Measurements from ENCODE around the gene TUBB4B. TPM values are rescaled to one million over a fixed set of nuclear protein-coding genes. Genes with fewer than 3 reads are reported as not detected.
A peak's percentile ranks its signal among the peaks of the same experiment; 100 is the strongest.

TUBB4B gene
- total RNA-seq, 1 experiment from 2014 or later, result 714 TPM

DNA sequence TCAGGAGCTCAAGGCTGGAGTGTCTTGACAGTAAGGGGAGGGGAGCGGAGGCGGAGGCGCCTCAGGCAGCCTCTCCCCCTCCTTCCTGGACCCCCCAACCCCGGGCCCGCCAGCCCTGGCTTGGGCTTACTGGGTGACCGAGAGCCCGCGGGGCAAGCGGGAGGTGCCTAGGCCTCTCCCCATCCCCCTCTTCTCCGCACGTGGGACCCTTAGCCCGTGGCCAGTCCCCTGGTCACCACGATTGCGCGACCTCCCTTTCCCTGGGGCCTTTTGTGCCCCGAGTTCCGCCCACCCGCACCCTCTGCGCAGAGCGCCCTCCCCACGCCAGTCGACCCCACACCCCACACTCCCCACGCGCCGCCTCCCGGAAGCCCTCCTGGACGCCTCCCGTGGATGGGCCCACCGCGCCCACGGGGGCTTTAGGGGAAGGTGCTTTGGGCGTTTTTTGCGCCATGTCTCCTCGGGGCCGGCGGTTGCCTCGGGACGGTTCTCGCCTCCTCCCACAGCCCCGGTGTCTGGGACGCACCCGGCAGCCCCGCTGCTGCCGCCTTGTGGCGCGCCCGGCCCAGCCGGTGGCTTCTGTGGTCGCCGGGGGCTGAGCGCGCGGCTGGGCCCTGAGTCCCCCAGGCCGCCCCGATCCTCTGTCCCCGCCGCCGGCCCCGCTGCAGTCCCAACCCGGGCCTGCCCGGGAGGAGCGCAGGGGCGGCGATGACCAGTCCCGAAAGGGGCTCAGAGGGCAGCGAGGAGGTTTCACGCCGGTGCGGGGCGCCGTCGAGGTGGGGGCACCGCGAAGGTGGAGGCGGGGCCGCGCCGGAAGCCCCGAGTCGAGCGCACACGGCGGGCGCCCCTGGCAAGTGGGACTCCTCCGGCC lies 39.6 kb downstream of the TUBB4B start:
- CTCF ChIA-PET, result interaction anchor here (0.6 kb wide), 1 partner anchor 246 kb away, joined by 4 read pairs; no protein-coding TSS in a partner anchor
- Histone ChIP-seq H3K9me3 (ENCODE audit: low read depth, low read length, poor library complexity, severe bottlenecking) (no peaks in the 10 kb centered on the region), H3K4me1 (ENCODE audit: insufficient read depth, low read length, poor library complexity, severe bottlenecking) (peaks cover 23% of the 10 kb centered on the region), H3K36me3 (ENCODE audit: insufficient read depth, low read length, poor library complexity, severe bottlenecking) (no peaks in the 10 kb centered on the region), H3K27me3 (replicated peaks; ENCODE audit: insufficient read depth, low read depth, low read length, poor library complexity) (no peaks in the 10 kb centered on the region), H3K27ac (ENCODE audit: low read depth, low read length, poor library complexity, severe bottlenecking) (no peak overlapping the region), H3K4me3 (ENCODE audit: low read depth, low read length, poor library complexity, severe bottlenecking) (peak overlapping the region; percentile 41)
- no peak for TF ChIP-seq EZH2 (IDR thresholded peaks at IDR 0.05; ENCODE audit: borderline replicate concordance, low read depth, low read length, poor library complexity, severe bottlenecking)
- TF ChIP-seq, protein P1, sequence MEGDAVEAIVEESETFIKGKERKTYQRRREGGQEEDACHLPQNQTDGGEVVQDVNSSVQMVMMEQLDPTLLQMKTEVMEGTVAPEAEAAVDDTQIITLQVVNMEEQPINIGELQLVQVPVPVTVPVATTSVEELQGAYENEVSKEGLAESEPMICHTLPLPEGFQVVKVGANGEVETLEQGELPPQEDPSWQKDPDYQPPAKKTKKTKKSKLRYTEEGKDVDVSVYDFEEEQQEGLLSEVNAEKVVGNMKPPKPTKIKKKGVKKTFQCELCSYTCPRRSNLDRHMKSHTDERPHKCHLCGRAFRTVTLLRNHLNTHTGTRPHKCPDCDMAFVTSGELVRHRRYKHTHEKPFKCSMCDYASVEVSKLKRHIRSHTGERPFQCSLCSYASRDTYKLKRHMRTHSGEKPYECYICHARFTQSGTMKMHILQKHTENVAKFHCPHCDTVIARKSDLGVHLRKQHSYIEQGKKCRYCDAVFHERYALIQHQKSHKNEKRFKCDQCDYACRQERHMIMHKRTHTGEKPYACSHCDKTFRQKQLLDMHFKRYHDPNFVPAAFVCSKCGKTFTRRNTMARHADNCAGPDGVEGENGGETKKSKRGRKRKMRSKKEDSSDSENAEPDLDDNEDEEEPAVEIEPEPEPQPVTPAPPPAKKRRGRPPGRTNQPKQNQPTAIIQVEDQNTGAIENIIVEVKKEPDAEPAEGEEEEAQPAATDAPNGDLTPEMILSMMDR (conservative IDR thresholded peaks at IDR 0.05; ENCODE audit: low read depth, low read length), result peak; percentile 68
- POLR2A ChIA-PET (ENCODE audit: low non-redundant PET), result interaction anchor here (0.6 kb wide), 1 partner anchor 63 kb away, joined by 13 read pairs; no protein-coding TSS in a partner anchor
- DNase-seq (ENCODE audit: low spot score), result peak; percentile 71
- intact Hi-C loops (cut with micrococcal nuclease; ENCODE audit: unreplicated experiment), result no loop called here
- BruUV-seq (replicated peaks), result no TSS peak

DNA sequence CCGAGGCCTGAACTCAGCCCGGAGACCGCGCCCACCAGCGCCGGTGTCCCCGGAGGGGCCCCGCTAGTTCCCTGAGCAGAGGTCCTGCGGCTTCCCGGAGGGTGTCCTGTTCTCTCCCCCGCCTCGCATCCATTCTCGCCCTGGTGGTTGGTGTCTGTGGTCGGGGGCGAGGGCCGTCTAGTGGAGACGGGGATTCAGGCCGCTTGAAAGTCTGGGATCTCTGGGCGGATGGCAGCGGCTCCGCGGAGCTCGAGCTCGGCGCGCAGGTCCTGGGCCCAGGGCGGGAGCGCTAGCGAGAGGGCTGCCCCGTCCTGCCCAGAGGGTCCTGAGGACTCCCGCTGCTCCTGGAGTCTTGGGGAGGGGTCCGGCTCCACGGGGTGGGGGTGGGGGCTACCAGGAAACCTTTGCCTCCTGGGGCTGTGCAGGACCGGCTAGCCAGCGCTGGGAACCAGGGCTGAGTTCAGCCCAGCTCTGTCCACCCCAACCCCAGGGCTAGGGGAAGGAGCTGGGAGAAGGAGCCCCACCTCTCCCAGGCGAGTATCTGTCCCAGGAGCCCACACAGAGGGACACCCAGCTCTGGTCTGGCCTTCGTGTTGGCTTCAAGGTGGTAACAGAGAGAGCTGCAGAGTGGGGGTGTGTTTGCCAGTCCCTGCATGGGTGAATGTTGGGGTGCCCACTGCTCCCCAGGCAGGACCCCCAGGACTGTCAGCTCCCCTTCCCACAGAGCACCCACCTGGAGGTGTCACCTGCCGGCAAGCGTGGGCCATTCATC lies 40.4 kb downstream of the TUBB4B start:
- intact Hi-C loops (cut with micrococcal nuclease; ENCODE audit: unreplicated experiment), result no loop called here
- Histone ChIP-seq H3K4me1 (ENCODE audit: insufficient read depth, low read length, poor library complexity, severe bottlenecking) (peaks cover 20% of the 10 kb centered on the region), H3K27me3 (replicated peaks; ENCODE audit: insufficient read depth, low read depth, low read length, poor library complexity) (no peaks in the 10 kb centered on the region), H3K4me3 (ENCODE audit: low read depth, low read length, poor library complexity, severe bottlenecking) (peak overlapping the region; percentile 41), H3K27ac (ENCODE audit: low read depth, low read length, poor library complexity, severe bottlenecking) (no peak overlapping the region), H3K9me3 (ENCODE audit: low read depth, low read length, poor library complexity, severe bottlenecking) (no peaks in the 10 kb centered on the region), H3K36me3 (ENCODE audit: insufficient read depth, low read length, poor library complexity, severe bottlenecking) (no peaks in the 10 kb centered on the region)
- ChIA-PET POLR2A (ENCODE audit: low non-redundant PET) (no interaction called here), CTCF (no interaction called here)
- no peak for DNase-seq (ENCODE audit: low spot score)
- BruUV-seq (replicated peaks), result no TSS peak
- TF ChIP-seq EZH2 (IDR thresholded peaks at IDR 0.05; ENCODE audit: borderline replicate concordance, low read depth, low read length, poor library complexity, severe bottlenecking), result no peak
- TF ChIP-seq, protein P1 (conservative IDR thresholded peaks at IDR 0.05; ENCODE audit: low read depth, low read length), result no peak

DNA sequence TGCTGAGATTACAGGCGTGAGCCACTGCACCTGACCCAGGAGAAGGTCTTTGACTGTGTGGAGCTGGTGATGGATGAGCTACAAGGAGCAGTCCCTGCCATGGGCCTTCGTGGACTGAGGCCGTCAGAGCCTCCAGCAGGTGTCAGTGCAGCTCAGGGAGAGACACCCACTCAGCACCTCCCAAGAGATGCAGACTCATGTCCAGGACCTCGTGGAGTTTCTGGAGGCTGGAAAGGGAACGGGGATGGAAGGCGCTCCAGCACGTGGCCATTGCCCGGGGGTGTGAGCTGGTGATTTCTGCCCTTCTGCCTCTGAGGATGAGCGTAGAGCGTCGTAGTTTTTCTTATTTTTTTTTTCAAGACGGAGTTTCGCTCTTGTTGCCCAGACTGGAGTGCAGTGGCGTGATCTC lies 45.9 kb downstream of the TUBB4B start:
- H3K27ac ChIP-seq (ENCODE audit: low read depth, low read length, poor library complexity, severe bottlenecking), result no peak overlapping the region
- no TSS peak for BruUV-seq (replicated peaks)
- no peaks in the 10 kb centered on the region for H3K36me3 ChIP-seq (ENCODE audit: insufficient read depth, low read length, poor library complexity, severe bottlenecking)
- intact Hi-C loops (cut with micrococcal nuclease; ENCODE audit: unreplicated experiment), result loop anchor here (2.0 kb wide), 1 partner anchor 240 kb away; no protein-coding TSS in a partner anchor
- no peak for TF ChIP-seq EZH2 (IDR thresholded peaks at IDR 0.05; ENCODE audit: borderline replicate concordance, low read depth, low read length, poor library complexity, severe bottlenecking)
- TF ChIP-seq, protein P1 (conservative IDR thresholded peaks at IDR 0.05; ENCODE audit: low read depth, low read length), result peak; percentile 78
- H3K4me3 ChIP-seq (ENCODE audit: low read depth, low read length, poor library complexity, severe bottlenecking), result no peak overlapping the region
- H3K4me1 ChIP-seq (ENCODE audit: insufficient read depth, low read length, poor library complexity, severe bottlenecking), result no peaks in the 10 kb centered on the region
- ChIA-PET POLR2A (ENCODE audit: low non-redundant PET) (no interaction called here), CTCF (interaction anchor here (0.6 to 1.1 kb wide), 8 partner anchors 10 to 240 kb away, joined by 3 to 5 read pairs (median 4); partner anchors contain the start of genes EXD3, NOXA1, NRARP and TOR4A)
- no peaks in the 10 kb centered on the region for H3K27me3 ChIP-seq (replicated peaks; ENCODE audit: insufficient read depth, low read depth, low read length, poor library complexity)
- DNase-seq (ENCODE audit: low spot score), result peak; percentile 85
- no peaks in the 10 kb centered on the region for H3K9me3 ChIP-seq (ENCODE audit: low read depth, low read length, poor library complexity, severe bottlenecking)
